Smooth muscle cell (in vitro differentiated cells): Measurements from ENCODE around the gene FGF14. TPM values are rescaled to one million over a fixed set of nuclear protein-coding genes. Genes with fewer than 3 reads are reported as not detected.

Source experiments
- DNase-seq: peaks from one replicate; lab custom pipeline; 2025; ENCODE audit not compliant: unreplicated experiment; lab: John Stamatoyannopoulos, UW
- H2AFZ ChIP-seq: fragments of 200-600 bp; sonication (generic); 2 replicates; pipeline ENCODE4 v1.6.0; 2016; ENCODE audit warnings: antibody characterized with exemption, low read depth, mild to moderate bottlenecking
- H3F3A ChIP-seq: fragments of 200-600 bp; sonication (generic); 2 replicates; pipeline ENCODE4 v1.6.0; 2017; ENCODE audit warnings: antibody characterized with exemption, low read depth
- H3K27ac ChIP-seq: fragments of 200-600 bp; sonication (generic); 2 replicates; pipeline ENCODE4 v1.5.1; 2016; ENCODE audit warnings: low read depth, mild to moderate bottlenecking
- H3K27me3 ChIP-seq: fragments of 200-600 bp; sonication (generic); 2 replicates; pipeline ENCODE4 v1.6.1; 2016; ENCODE audit warnings: low read depth, mild to moderate bottlenecking
- H3K36me3 ChIP-seq: fragments of 200-600 bp; sonication (generic); 2 replicates; pipeline ENCODE4 v1.5.1; 2016; ENCODE audit warnings: low read depth
- H3K4me1 ChIP-seq: fragments of 200-600 bp; sonication (generic); 2 replicates; pipeline ENCODE4 v1.5.1; 2016; ENCODE audit warnings: low read depth
- H3K4me2 ChIP-seq: fragments of 200-600 bp; sonication (generic); 2 replicates; pipeline ENCODE4 v1.6.0; 2016; ENCODE audit warnings: mild to moderate bottlenecking
- H3K4me3 ChIP-seq: fragments of 200-600 bp; sonication (generic); 2 replicates; pipeline ENCODE4 v1.5.1; 2016; ENCODE audit warnings: mild to moderate bottlenecking
- H3K79me2 ChIP-seq: fragments of 200-600 bp; sonication (generic); 2 replicates; pipeline ENCODE4 v1.6.0; 2016; ENCODE audit warnings: low read depth, mild to moderate bottlenecking
- H3K9ac ChIP-seq: fragments of 200-600 bp; sonication (generic); 2 replicates; pipeline ENCODE4 v1.6.0; 2016; ENCODE audit warnings: low read depth
- H3K9me3 ChIP-seq: fragments of 200-600 bp; sonication (generic); replicated peaks from 2 replicates; pipeline ENCODE4 v1.5.1; 2016; ENCODE audit warnings: low read depth
- H4K20me1 ChIP-seq: fragments of 200-600 bp; sonication (generic); 2 replicates; pipeline ENCODE4 v1.6.0; 2016; ENCODE audit warnings: low read depth
- WGBS: methylation state at CpG from one replicate; pipeline ENCODE4 v1.1.7; 2016; ENCODE audit warnings: low lambda C conversion rate; 5-methylcytosine and 5-hydroxymethylcytosine counted together
- polyA plus RNA-seq: library from polyadenylated mRNA; unstranded; fragments of >200 nt; fragmentation: Nextera tagmentation; extraction: Ambion mirVana; gene quantifications from 2 replicates; pipeline ENCODE4 v1.2.1, GENCODE V29; 2016
- total RNA-seq: library from RNA; depleted of rRNA; stranded (reverse); fragments of >200 nt; gene quantifications from 2 replicates; pipeline ENCODE4 v1.2.3, GENCODE V29; 2014
- TF ChIP-seq, protein P1 (sequence below): fragments of 200-600 bp; sonication (generic); IDR thresholded peaks from 2 replicates; pipeline ENCODE4 v1.5.1; 2017; ENCODE audit warnings: borderline replicate concordance, mild to moderate bottlenecking, antibody characterized with exemption; ENCODE audit not compliant: insufficient read depth, poor library complexity, severe bottlenecking

Gene FGF14
- total and polyA plus RNA-seq, 2 experiments from 2014 or later, result 0.23 TPM; not detected in 1

DNA sequence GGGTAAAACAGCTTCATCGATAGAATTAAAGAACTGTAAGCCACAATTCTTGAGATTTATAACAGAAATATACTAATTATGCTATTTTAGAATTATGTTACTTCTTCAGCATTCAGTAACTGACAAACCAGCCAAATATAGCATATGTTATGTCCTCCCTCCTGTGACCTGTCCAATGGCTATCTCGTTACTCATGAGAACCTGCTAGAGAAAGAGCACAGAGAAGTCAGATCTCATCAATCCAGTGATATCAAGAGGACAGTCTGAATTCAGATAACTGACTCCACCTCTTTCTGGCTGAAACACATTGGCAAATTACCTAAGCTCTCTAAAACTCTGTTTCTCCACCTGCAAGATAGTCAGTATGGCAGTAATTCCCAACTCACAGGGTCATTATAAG, 170.4 kb downstream of the FGF14 start:
- H3K4me1 ChIP-seq, result no peaks in the 10 kb centered on the region
- no peak for DNase-seq
- H3K27me3 ChIP-seq, result no peaks in the 10 kb centered on the region
- H3K4me2 ChIP-seq, result no peak overlapping the region
- no peak overlapping the region for H3K9ac ChIP-seq
- no peak overlapping the region for H2AFZ ChIP-seq
- no peaks in the 10 kb centered on the region for H3K79me2 ChIP-seq
- no peak overlapping the region for H3K4me3 ChIP-seq
- TF ChIP-seq, protein P1, sequence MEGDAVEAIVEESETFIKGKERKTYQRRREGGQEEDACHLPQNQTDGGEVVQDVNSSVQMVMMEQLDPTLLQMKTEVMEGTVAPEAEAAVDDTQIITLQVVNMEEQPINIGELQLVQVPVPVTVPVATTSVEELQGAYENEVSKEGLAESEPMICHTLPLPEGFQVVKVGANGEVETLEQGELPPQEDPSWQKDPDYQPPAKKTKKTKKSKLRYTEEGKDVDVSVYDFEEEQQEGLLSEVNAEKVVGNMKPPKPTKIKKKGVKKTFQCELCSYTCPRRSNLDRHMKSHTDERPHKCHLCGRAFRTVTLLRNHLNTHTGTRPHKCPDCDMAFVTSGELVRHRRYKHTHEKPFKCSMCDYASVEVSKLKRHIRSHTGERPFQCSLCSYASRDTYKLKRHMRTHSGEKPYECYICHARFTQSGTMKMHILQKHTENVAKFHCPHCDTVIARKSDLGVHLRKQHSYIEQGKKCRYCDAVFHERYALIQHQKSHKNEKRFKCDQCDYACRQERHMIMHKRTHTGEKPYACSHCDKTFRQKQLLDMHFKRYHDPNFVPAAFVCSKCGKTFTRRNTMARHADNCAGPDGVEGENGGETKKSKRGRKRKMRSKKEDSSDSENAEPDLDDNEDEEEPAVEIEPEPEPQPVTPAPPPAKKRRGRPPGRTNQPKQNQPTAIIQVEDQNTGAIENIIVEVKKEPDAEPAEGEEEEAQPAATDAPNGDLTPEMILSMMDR, result no peak
- no peak overlapping the region for H3K27ac ChIP-seq
- H3K9me3 ChIP-seq, result no peaks in the 10 kb centered on the region
- H3K36me3 ChIP-seq, result no peaks in the 10 kb centered on the region
- WGBS, result 46% methylated on average over 2 of the region's 2 CpGs
- no peaks in the 10 kb centered on the region for H4K20me1 ChIP-seq
- H3F3A ChIP-seq, result no peaks in the 10 kb centered on the region

DNA sequence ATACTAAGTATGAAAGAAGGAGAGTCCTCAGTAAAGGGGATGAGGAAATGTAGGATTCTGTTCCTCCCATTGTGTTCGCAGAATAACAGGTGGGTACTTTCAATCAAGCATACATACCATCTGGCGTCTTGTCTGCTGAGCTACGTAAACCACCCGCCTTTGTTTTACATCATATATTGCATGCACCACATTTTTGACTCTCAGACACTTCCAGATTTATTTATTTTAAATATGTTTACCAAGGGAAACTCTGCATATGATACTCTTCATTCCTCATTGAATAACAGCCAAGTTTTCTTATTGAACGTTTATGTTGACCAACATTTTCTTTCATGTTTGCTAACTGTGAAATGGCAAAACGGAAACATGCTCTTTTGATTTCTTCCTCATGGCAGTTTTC, 174.1 kb downstream of the FGF14 start:
- WGBS, result 96% methylated on average over 6 of the region's 6 CpGs
- H3F3A ChIP-seq, result no peaks in the 10 kb centered on the region
- H3K36me3 ChIP-seq, result no peaks in the 10 kb centered on the region
- H3K4me2 ChIP-seq, result no peak overlapping the region
- H3K27ac ChIP-seq, result no peak overlapping the region
- no peak overlapping the region for H3K4me3 ChIP-seq
- no peaks in the 10 kb centered on the region for H3K27me3 ChIP-seq
- no peaks in the 10 kb centered on the region for H3K4me1 ChIP-seq
- no peaks in the 10 kb centered on the region for H3K79me2 ChIP-seq
- H4K20me1 ChIP-seq, result no peaks in the 10 kb centered on the region
- no peak overlapping the region for H3K9ac ChIP-seq
- H3K9me3 ChIP-seq, result no peaks in the 10 kb centered on the region
- TF ChIP-seq, protein P1, result no peak
- H2AFZ ChIP-seq, result no peak overlapping the region
- DNase-seq, result no peak

DNA sequence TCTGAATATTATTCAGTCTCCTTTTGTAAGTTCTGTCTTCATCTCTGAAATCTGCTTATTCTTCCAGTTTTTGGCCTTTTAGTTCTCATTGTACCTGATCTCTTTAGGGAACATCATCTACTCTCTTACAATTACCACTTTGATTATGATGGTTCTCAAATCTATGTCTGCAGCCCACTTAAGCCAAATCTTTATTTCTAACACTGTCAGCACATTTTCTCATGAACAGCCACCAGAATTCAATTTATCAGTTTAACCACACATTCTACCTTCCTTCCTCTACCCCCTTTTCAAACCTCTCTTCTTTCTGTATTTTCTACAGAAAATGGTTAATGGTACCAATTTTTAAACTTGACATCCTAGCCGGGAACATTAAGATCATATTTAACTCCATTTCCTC, 175.3 kb downstream of the FGF14 start:
- H3K27ac ChIP-seq, result no peak overlapping the region
- H3F3A ChIP-seq, result no peaks in the 10 kb centered on the region
- H3K9ac ChIP-seq, result no peak overlapping the region
- 97% methylated on average over 1 of the region's 1 CpG for WGBS
- no peaks in the 10 kb centered on the region for H3K4me1 ChIP-seq
- H3K27me3 ChIP-seq, result no peaks in the 10 kb centered on the region
- H3K4me2 ChIP-seq, result no peak overlapping the region
- TF ChIP-seq, protein P1, result no peak
- no peak for DNase-seq
- no peaks in the 10 kb centered on the region for H3K79me2 ChIP-seq
- no peaks in the 10 kb centered on the region for H3K36me3 ChIP-seq
- H3K9me3 ChIP-seq, result no peaks in the 10 kb centered on the region
- no peak overlapping the region for H3K4me3 ChIP-seq
- H4K20me1 ChIP-seq, result no peaks in the 10 kb centered on the region
- no peak overlapping the region for H2AFZ ChIP-seq

DNA sequence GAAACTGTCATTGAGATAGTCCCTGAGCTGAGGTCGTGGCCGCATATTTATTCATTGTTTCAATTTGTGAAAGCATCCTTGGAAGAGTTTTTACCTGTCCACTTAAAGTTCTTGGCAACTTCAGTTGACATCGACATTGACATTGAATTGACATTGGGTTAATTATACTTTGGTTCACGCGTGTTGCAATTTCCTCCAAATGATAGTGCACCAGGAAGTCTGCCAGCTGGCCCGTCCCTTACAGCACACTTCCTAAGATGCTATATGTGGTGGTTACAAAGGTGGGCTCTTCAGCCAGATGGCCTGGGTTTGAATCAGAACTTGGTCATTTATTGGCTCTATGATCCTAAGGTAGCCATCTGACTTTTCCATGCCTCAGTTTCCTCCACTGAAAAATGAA, 176.0 kb downstream of the FGF14 start:
- Histone ChIP-seq H3K4me3 (no peak overlapping the region), H3K36me3 (no peaks in the 10 kb centered on the region), H3K27me3 (no peaks in the 10 kb centered on the region), H3F3A (no peaks in the 10 kb centered on the region), H3K9me3 (no peaks in the 10 kb centered on the region), H3K79me2 (no peaks in the 10 kb centered on the region), H2AFZ (no peak overlapping the region), H4K20me1 (no peaks in the 10 kb centered on the region), H3K9ac (no peak overlapping the region), H3K4me1 (no peaks in the 10 kb centered on the region), H3K27ac (no peak overlapping the region), H3K4me2 (no peak overlapping the region)
- WGBS, result 74% methylated on average over 6 of the region's 6 CpGs
- DNase-seq, result no peak
- TF ChIP-seq, protein P1, result no peak
